Raji (cell line): ENCODE results near the gene ID2.

ENCODE experiments used
- POLR2A ChIP-seq: IDR thresholded peaks from 2 replicates; pipeline ENCODE4 v1.6.1; 2011; ENCODE audit warnings: low read depth, low read length, control low read depth; ENCODE audit not compliant: insufficient read depth

ID2 gene

DNA sequence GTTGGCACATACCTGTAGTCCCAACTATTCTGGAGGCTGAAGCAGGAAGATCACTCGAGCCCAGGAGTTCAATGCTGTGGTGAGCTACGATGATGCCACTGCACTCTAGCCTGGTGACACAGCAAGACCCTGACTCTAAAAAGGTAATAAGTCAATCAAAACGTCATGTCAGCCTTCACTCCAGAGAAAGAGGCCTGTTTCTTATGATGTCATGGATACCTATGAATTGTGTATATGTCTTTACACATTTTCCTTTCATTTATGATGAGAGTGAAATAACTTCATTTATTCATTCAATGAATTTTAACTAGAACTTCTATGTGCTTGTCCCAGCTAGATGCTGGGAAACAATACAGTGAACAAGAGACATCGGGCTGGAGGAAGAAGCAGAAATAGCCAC, 25.0 kb upstream of the ID2 start:
- no peak for TF ChIP-seq POLR2A

DNA sequence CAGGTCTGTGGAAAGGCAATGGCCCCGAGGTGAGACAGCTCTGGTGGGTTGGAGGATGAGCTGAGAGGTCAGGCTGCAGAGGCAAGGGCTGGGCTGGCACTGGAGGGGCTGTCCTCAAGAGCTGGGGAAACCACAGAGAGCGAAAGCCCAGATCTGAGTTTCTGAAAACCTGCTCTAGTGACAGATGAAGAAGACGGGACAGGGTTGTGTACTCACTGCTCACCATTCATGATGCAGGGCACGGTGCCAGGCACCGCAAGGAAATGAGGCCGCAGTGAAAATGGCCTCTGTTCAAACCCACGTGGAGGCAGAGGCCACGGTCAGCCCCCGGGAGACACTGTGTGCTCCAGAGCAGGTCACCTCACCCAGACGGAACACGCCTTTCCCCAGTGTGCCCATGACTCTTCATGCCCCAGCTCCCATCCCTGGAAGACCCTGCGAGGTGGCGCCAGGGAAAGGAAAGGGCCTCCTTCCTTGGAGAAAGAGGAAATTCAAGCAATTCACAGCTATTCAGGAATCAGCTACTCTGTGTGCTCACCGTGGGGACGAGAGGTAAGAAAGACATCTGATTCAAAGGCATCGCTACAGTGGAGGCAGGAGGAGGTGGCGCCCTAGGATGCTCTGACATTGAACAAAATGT, 24.3 kb upstream of the ID2 start:
- no peak for TF ChIP-seq POLR2A

DNA sequence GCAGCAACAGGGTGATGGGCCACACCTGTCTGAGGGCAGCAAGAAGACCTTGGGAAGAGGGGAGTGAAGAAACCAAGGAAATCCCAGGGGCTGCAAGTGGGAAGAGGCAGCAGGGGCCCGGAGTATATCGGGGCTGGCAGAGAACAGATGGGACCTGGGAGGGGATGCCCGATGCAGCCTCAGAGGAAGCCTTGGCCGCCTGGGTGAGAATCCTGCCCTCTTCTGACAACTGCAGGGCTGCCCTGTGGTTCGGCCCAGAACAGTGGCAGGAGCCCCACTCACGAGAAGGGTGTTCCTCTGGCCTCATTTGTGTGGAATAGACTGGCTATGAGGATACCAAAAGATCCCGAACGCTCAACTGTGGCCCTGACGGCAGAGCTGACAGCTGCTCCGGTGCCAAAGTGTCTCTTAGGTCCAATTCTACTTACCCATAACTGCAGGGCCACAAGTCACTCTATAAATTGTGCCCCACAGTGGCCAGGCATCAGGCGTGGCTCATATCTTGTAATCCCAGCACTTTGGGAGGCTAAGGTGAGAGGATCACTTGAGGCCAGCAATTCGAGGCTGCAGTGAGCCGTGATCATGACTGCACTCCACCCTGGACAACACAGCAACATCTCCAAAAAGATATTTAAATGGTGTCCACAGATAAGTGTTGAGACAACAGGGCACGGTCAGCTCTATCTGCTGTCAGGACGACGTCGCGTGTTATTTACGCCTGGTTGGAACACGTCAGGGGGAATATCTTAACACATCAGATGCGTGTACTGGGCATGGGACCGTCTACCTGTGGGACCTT, 23.6 kb upstream of the ID2 start:
- no peak for TF ChIP-seq POLR2A

DNA sequence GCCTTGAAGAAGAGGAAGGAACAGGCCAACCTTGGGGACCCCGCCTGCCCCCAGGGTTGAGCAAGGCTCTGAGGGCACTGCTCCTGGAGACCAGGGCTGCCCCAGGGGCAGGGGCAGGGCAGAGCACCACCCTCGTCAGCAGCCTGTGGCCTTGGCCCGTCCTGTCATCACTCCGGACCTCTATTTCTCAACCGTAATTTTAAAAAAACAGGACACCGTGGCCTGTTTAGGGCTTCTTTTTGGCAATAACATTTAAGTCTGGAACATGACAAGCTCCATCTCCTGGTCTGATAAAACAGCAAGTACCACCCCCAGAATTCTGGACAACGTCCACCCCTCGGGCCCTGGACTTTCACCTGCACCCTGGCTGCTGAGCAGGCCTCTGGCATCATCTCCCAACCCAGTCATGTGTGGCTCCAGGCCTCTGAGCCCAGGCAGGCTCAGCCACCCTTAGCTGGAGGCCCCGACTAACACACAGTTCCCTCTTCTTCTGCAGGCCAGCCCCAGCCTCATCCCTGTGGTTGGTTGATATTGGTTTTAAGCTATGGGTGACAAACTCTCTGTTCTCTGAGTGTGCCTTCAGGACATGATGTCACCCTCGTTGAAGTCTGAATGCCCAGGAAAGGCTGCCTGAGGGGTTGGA, 22.6 kb upstream of the ID2 start:
- TF ChIP-seq POLR2A: no peak

DNA sequence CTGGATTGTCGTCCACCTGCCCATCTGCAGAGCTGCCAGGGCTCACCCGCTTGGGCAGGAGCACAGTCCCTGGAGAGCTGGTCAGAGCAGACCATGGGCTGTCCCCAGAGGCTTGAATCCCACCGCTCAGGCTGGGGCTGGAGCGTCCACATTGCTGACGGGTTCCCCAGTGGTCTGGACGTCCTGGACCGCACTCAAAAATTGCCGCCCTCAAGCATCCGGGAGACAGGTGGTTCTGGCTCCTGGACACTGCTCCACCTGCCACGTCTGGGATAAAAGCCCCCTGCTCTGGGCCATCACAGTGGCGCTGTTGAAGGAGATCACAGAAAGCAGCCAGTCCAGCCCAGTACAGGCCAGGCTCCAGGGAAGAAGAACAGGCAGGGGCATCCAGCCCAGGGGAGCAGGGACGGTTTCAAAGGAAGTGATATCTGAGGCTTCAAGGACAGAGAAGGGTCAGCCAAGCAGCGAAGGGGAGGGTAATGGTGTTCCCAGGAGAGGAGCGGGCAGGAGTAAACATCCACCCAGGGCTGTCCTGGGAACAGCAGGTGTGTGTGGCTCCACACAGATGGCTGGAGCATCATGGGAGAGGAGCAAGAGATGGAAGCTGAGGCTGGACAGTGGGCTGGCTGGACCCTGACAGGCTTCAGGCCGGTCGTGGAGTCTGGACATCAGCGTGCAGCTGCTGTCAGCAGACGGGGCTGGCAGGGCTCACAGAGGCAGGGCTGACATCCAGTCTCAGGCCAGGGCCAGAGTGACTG, 21.9 kb upstream of the ID2 start:
- no peak for TF ChIP-seq POLR2A

DNA sequence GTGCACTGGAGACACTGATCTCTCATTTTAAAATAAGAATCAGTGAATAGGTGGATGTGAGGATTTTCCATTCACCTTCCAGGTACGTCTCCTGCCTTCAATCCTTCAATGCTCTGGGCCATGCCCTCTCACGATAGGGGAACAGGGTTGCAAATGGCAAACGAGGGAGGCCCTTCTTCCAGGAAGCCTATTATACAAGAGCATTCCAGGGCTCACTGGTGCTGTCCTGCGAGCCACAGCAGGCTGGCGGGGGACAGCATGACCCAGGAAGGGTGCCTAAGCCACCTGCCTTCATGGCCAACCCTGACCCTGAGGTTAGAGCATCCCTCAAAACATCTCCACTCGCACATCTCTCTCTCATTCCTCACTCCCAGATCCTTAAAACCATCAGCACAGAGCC, 20.6 kb upstream of the ID2 start:
- no peak for TF ChIP-seq POLR2A

DNA sequence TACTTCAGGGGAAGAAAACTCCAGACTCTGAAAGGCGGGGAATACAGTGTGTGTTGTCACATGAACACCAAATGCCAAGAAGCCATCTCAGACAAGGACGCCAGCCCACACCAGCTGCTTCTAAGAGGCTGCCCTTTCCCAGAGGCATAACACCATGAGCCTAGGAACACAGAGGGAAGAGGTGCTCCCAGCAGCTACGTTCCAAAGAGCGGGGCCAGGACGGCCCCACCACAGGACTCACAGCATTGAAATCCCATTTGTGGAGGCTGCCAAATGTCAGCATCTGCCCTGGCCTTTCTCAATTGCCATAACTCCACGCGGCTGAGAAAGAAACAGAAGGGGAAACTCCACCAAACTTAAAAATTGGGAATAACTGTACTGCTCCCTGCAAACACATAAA, 20.1 kb upstream of the ID2 start:
- no peak for TF ChIP-seq POLR2A

DNA sequence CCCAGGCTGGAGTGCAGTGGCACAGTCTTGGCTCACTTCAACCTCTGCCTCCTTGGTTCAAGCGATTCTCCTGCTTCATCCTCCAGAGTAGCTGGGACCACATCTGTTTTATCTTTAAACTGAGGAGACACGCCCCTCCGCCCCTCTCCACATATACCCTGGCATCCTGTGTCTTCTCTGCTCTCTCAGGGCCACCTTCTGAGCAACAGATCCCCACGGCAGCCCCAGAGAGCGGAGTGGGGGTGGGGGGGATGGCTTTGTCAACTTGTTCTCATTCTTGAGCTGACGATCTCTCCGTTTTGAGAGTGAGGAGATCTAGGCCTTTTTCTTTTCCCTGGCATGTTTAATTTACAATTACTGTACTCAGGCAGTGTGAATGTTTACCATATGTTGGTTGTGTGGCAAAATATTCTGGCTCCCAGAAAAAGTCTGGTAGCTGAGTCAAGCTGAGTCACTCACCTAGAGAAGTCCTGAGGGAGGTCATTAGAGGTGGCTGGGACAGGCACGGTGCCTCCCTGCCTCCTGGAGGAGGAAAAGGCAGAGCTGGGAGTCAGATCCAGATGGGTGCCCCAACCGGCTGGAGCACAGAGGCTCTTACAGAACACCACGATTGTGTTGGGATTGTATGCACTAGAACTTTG, 19.5 kb upstream of the ID2 start:
- no peak for TF ChIP-seq POLR2A

DNA sequence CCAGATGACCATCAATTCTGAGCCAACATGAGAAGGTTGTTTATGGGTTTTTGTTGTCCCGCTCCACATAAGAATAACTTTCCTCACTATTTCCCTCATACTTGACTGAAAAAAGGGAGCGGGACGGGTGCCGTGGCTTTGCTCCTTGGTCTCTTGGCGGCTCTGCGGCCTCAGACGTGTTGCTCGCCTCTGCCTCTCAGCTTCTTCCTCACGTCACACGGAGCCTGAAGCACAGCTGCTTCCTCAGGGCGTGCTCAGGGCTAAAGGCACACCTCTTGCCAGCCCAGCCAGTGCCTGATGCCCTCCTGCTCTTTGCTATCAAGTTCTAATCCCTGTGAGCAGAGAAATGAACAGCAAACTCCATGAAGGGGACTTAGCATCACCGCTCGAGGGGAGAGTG, 17.9 kb upstream of the ID2 start:
- TF ChIP-seq POLR2A: no peak

DNA sequence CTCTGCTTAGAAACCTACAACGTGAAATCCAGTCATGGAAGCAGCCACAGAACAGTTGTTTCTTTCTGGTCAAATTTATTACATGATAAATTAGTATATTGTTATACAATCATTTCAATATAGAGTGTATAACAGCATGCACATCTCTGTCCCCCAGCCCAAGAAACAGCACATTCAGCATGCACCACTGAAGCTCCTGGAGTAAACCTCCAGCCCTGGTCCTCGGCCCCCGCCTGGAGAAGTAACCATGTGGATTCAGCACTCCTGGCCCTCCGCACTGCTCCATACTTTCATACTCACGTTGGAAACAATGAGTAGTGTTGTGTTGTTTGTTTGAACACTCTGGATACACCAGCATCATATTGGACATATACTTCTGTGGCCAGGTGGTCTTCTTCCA, 15.3 kb upstream of the ID2 start:
- TF ChIP-seq POLR2A: no peak

DNA sequence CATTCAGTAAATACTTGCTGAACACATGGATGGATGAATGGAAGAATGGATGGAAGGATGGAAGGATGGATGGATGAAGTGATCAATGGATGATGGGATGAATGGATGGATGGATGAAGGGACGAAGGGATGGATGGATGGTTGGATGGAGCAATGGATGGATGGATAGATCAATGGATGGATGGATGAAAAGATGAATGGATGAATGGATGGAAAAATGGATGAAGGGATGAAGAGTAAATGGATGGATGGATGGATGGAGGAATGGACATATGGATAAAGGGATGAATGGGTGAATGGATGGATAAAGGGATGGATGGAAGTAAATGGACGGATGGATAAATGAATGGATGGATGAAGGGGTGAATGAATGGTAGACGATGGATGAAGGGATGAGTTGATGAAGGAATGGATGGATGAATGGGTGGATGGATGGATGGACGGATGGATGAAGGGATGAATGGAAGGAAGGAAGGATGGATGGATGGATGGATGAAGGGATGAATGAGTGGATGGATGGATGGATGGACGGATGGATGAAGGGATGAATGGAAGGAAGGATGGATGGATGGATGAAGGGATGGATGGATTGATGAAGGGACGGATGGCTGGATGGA, 13.9 kb upstream of the ID2 start:
- TF ChIP-seq POLR2A: no peak

DNA sequence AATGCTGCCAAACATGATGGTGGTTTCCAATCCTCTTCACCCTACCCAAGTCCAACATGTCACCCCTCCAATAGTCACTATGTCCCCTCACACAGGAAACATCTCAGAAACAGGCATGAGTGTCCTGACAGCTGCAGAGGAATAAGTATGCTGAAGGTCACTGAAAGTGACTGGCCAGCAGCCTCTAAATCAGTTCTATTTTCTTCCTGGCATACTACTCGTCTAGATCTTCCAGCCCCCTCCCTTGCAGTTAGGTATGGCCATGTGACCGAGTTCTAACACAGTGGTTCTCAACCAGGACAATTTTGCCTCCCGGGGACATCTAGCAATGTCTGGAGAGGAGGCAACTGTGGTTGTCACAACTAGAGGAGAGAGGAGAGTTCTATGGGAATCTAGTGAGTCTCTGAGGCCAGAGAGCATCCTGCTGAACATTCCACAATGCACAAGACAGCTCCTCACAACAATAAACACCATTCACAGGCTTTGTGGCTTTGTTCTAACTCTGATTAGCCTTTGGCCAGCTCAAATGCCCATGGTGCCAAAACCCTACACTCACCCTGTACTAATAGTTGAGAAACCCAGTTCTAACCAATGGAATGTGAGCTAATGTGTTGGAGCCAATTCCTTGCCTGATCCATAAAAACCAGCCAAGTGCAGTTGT, 12.6 kb upstream of the ID2 start:
- no peak for TF ChIP-seq POLR2A

DNA sequence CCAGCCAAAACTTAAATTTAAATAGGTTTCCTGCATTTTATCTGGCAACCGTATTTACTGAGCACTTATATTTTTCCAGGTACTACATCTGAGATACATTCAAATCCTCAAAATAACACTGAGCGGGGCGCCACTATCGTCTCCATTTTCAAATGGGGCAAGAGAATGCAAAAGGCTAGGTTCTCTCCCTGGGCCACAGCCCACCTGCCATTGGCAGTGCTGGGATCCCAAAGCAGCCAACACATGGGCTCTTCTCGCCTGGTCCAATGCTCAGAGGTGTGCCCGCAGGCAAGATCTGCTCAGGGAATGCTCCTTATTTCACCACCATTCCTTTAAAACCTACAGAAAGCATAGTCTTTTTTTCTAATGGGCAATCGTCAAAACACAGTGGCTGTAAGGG, 11.3 kb upstream of the ID2 start:
- no peak for TF ChIP-seq POLR2A

DNA sequence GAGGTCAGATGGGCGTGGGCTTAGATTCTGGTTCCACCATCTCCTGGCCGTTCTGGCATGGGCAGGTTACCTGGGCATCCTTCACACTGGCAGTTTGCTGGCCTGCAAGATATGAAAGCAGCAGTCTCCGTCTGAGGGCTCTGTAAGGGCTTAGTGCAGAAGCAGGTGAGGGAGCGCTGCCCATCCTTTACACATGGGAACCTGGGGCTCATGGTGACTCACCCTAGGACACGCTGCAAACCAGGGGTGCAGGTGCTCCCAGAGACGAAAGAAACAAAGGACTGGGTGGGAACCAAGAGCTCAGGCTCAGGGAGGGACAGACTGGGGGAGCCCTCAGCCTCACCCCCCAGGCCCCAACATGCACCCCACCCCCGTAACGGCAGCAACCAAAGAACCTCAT, 10.7 kb upstream of the ID2 start:
- no peak for TF ChIP-seq POLR2A
